ENCODE results near the gene PWP2.
"Not testable (repeated sequence)": the region's sequence is repeated elsewhere in the genome, so short reads cannot be mapped to it uniquely, and the experiment has no call there.

The PWP2 gene

GRCh38 chr21:44107026-44107501, at the start of gene PWP2:
Gene PWP2 (plus strand): TSS chr21:44107399. CDS start chr21:44107417, 18 bp downstream.
- DNase-seq (ENCODE audit: low spot score) = not testable (repeated sequence)

GRCh38 chr21:44057960-44058651, 49.1 kb upstream of the PWP2 start:
- DNase-seq (ENCODE audit: low spot score) = no peak

GRCh38 chr21:44058652-44058964, 48.6 kb upstream of the PWP2 start:
- no peak for DNase-seq (ENCODE audit: low spot score)

- DNase-seq (ENCODE audit: low spot score) = no peak
Measured at GRCh38 chr21:44058981-44059380, 48.2 kb upstream of the PWP2 start.

- no peak for DNase-seq (ENCODE audit: low spot score)
Measured at GRCh38 chr21:44059710-44060109, 47.5 kb upstream of the PWP2 start.

GRCh38 chr21:44062380-44062779, 44.8 kb upstream of the PWP2 start:
- DNase-seq (ENCODE audit: low spot score) = no peak

- DNase-seq (ENCODE audit: low spot score) = no peak
Measured at GRCh38 chr21:44063151-44063912, 43.9 kb upstream of the PWP2 start.

GRCh38 chr21:44064852-44065403, 42.3 kb upstream of the PWP2 start:
- no peak for DNase-seq (ENCODE audit: low spot score)

- peak; percentile 14 for DNase-seq (ENCODE audit: low spot score)
Measured at GRCh38 chr21:44065428-44065827, 41.8 kb upstream of the PWP2 start.

- DNase-seq (ENCODE audit: low spot score) = no peak
Measured at GRCh38 chr21:44066116-44066515, 41.1 kb upstream of the PWP2 start.

GRCh38 chr21:44067011-44067839, 40.0 kb upstream of the PWP2 start:
- DNase-seq (ENCODE audit: low spot score) = no peak

- DNase-seq (ENCODE audit: low spot score) = no peak
Measured at GRCh38 chr21:44070391-44070790, 36.8 kb upstream of the PWP2 start.

GRCh38 chr21:44071359-44072104, 35.7 kb upstream of the PWP2 start:
- no peak for DNase-seq (ENCODE audit: low spot score)

GRCh38 chr21:44072111-44072510, 35.1 kb upstream of the PWP2 start:
- DNase-seq (ENCODE audit: low spot score) = no peak

- DNase-seq (ENCODE audit: low spot score) = no peak
Measured at GRCh38 chr21:44074315-44074958, 32.8 kb upstream of the PWP2 start.

GRCh38 chr21:44076316-44076715, 30.9 kb upstream of the PWP2 start:
- DNase-seq (ENCODE audit: low spot score) = no peak

GRCh38 chr21:44078411-44078981, 28.7 kb upstream of the PWP2 start:
- no peak for DNase-seq (ENCODE audit: low spot score)

- no peak for DNase-seq (ENCODE audit: low spot score)
Measured at GRCh38 chr21:44079446-44079845, 27.8 kb upstream of the PWP2 start.

GRCh38 chr21:44079846-44080245, 27.4 kb upstream of the PWP2 start:
- DNase-seq (ENCODE audit: low spot score) = no peak

- DNase-seq (ENCODE audit: low spot score) = no peak
Measured at GRCh38 chr21:44082648-44083440, 24.4 kb upstream of the PWP2 start.
